ENCODE results near the gene HIVEP3.

DNA sequence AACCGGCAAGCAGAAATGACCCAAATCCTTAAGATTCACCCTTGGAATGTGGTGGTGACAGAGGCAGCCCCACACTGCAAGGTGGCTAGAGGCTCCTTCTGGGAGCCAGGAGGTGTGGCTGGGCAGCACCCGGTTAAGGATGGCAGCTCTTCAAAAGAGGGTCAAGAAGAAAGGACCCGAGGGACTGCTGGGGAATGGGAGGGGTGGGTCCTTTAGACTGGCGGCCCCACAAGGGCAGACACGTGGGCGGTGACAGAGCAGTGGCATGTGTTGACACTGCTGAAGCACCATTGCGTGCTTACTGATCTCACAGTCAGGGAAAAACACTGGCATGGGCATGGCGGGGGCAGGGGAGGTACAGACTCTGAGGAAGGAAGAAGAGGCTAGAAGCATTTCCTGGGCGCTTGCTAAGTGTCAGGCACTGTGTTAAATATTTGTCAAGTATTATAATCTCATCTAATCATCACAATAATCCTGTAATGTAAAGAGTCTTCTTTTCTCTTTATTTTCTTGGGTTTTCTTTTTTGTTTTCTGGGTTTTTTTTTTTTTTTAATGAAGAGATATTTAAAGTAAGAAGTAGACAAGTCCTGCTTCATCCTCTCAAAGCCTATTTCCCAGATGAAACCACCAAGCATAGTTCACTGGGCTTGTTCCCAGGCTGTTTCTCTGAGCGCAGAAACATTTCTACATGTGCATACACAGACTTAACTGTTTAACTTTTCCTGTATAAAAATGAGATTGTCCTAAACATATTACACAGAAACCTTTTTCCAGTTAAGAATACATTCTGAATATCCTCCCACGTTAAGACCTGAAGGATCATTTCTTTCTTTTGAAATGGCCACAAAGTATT is 268.5 kb downstream of the HIVEP3 start:
- TF ChIP-seq POLR2AphosphoS5 (IDR thresholded peaks at IDR 0.05) (no peak), EP300 (IDR thresholded peaks at IDR 0.05) (no peak), POLR2A (IDR thresholded peaks at IDR 0.05; ENCODE audit: low read depth) (no peak)
- TF ChIP-seq, protein P1, sequence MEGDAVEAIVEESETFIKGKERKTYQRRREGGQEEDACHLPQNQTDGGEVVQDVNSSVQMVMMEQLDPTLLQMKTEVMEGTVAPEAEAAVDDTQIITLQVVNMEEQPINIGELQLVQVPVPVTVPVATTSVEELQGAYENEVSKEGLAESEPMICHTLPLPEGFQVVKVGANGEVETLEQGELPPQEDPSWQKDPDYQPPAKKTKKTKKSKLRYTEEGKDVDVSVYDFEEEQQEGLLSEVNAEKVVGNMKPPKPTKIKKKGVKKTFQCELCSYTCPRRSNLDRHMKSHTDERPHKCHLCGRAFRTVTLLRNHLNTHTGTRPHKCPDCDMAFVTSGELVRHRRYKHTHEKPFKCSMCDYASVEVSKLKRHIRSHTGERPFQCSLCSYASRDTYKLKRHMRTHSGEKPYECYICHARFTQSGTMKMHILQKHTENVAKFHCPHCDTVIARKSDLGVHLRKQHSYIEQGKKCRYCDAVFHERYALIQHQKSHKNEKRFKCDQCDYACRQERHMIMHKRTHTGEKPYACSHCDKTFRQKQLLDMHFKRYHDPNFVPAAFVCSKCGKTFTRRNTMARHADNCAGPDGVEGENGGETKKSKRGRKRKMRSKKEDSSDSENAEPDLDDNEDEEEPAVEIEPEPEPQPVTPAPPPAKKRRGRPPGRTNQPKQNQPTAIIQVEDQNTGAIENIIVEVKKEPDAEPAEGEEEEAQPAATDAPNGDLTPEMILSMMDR (IDR thresholded peaks at IDR 0.05), result no peak
